Measurements from ENCODE around the gene DGKQ.

- TF ChIP-seq POLR2A (IDR thresholded peaks at IDR 0.05; ENCODE audit: low read depth, low read length) (no peak), TAF1 (IDR thresholded peaks at IDR 0.05; ENCODE audit: low read depth, low read length) (no peak), POLR2AphosphoS5 (IDR thresholded peaks at IDR 0.05; ENCODE audit: low read depth, low read length) (no peak)
Measured at GRCh38 chr4:909821-910220, 63.5 kb downstream of the DGKQ start.
